Measurements from ENCODE around the gene RHEBL1. TPM values are rescaled to one million over a fixed set of nuclear protein-coding genes. Genes with fewer than 3 reads are reported as not detected.
A peak's percentile ranks its signal among the peaks of the same experiment; 100 is the strongest.

RHEBL1 gene
- total RNA-seq, 2 donors from 2014 or later, result not detected

GRCh38 chr12:49041036-49041880, 28.5 kb downstream of the RHEBL1 start:
- DNase-seq, result no peak
- intact Hi-C loops (cut with DNase I, micrococcal nuclease), result no loop called here
- ATAC-seq, result no peak

- ATAC-seq (no peak), DNase-seq (no peak)
- intact Hi-C loops (cut with DNase I, micrococcal nuclease), result no loop called here
Observed at GRCh38 chr12:49040364-49040855, 29.4 kb downstream of the RHEBL1 start.

GRCh38 chr12:49039421-49040363, 30.1 kb downstream of the RHEBL1 start:
- intact Hi-C loops (cut with DNase I, micrococcal nuclease), result no loop called here
- ATAC-seq (no peak), DNase-seq (no peak)

GRCh38 chr12:49038291-49038955, 31.4 kb downstream of the RHEBL1 start:
- DNase-seq (peak in 1 of 2 donors; percentile 3), ATAC-seq (no peak)
- intact Hi-C loops (cut with DNase I, micrococcal nuclease), result no loop called here

- DNase-seq, result peak in 1 of 2 donors; percentile 1
- intact Hi-C loops (cut with DNase I, micrococcal nuclease), result no loop called here
- no peak for ATAC-seq
Observed at GRCh38 chr12:49037947-49038237, 31.9 kb downstream of the RHEBL1 start.

GRCh38 chr12:49037111-49037946, 32.5 kb downstream of the RHEBL1 start:
- ATAC-seq (no peak), DNase-seq (no peak)
- intact Hi-C loops (cut with DNase I, micrococcal nuclease), result no loop called here

- DNase-seq (no peak), ATAC-seq (no peak)
- intact Hi-C loops (cut with DNase I, micrococcal nuclease), result no loop called here
Observed at GRCh38 chr12:49036029-49036428, 33.8 kb downstream of the RHEBL1 start.

- intact Hi-C loops (cut with DNase I, micrococcal nuclease), result no loop called here
- DNase-seq (no peak), ATAC-seq (no peak)
Observed at GRCh38 chr12:49034286-49034622, 35.5 kb downstream of the RHEBL1 start.

- DNase-seq (no peak), ATAC-seq (no peak)
- intact Hi-C loops (cut with DNase I, micrococcal nuclease), result no loop called here
Observed at GRCh38 chr12:49033611-49034285, 36.0 kb downstream of the RHEBL1 start.

GRCh38 chr12:49032679-49033447, 36.9 kb downstream of the RHEBL1 start:
- peak; percentile 10 for ATAC-seq
- intact Hi-C loops (cut with DNase I, micrococcal nuclease), result no loop called here
- no peak for DNase-seq

- DNase-seq (no peak), ATAC-seq (no peak)
- intact Hi-C loops (cut with DNase I, micrococcal nuclease), result no loop called here
Observed at GRCh38 chr12:49032276-49032675, 37.5 kb downstream of the RHEBL1 start.

GRCh38 chr12:49031573-49032161, 38.1 kb downstream of the RHEBL1 start:
- DNase-seq (no peak), ATAC-seq (no peak)
- intact Hi-C loops (cut with DNase I, micrococcal nuclease), result no loop called here

GRCh38 chr12:49030714-49031572, 38.8 kb downstream of the RHEBL1 start:
- intact Hi-C loops (cut with DNase I, micrococcal nuclease), result no loop called here
- DNase-seq, result no peak
- ATAC-seq, result no peak

GRCh38 chr12:49030119-49030518, 39.7 kb downstream of the RHEBL1 start:
- DNase-seq (no peak), ATAC-seq (no peak)
- intact Hi-C loops (cut with DNase I, micrococcal nuclease), result no loop called here

GRCh38 chr12:49028666-49029275, 41.0 kb downstream of the RHEBL1 start:
- no peak for DNase-seq
- intact Hi-C loops (cut with DNase I, micrococcal nuclease), result no loop called here
- no peak for ATAC-seq

All from left colon (tissue), 2 donors.